ENCODE measurements around the gene ZNF41. TPM values are rescaled to one million over a fixed set of nuclear protein-coding genes. Genes with fewer than 3 reads are reported as not detected.
A peak's percentile ranks its signal among the peaks of the same experiment; 100 is the strongest.
"Not testable (repeated sequence)": the region's sequence is repeated elsewhere in the genome, so short reads cannot be mapped to it uniquely, and the experiment has no call there.

The ZNF41 gene
- total RNA-seq, 1 donor from 2014 or later = 10.4 TPM

DNA sequence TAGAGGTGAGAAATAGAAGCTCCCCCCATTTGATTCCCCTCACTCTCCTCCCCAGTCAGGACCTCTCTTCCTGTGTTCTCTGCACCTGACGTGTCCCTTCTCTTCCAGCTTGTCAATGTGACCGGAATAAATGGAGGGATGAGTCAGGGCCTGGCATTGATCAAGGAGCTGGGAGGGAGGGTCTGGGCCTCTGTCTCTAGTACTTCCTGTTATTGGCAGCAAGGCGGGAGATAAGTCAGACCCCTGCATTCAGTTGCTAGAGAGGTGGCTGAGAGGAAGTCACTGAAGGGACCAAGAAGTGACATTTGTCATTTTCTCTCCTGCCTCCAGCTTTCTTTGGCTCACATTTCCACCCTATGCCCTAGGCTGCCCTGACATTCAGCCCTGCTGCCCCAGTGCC is 35.1 kb upstream of the ZNF41 start:
- Histone ChIP-seq H3K36me3 (no peaks in the 10 kb centered on the region), H3K27ac (no peak overlapping the region), H3K4me1 (no peaks in the 10 kb centered on the region), H3K9me3 (no peaks in the 10 kb centered on the region), H3K4me3 (no peak overlapping the region), H3K27me3 (ENCODE audit: low read depth) (no peaks in the 10 kb centered on the region)
- intact Hi-C loops (cut with DNase I) = no loop called here
- ATAC-seq (no peak), DNase-seq (no peak)
- TF ChIP-seq, protein P1, sequence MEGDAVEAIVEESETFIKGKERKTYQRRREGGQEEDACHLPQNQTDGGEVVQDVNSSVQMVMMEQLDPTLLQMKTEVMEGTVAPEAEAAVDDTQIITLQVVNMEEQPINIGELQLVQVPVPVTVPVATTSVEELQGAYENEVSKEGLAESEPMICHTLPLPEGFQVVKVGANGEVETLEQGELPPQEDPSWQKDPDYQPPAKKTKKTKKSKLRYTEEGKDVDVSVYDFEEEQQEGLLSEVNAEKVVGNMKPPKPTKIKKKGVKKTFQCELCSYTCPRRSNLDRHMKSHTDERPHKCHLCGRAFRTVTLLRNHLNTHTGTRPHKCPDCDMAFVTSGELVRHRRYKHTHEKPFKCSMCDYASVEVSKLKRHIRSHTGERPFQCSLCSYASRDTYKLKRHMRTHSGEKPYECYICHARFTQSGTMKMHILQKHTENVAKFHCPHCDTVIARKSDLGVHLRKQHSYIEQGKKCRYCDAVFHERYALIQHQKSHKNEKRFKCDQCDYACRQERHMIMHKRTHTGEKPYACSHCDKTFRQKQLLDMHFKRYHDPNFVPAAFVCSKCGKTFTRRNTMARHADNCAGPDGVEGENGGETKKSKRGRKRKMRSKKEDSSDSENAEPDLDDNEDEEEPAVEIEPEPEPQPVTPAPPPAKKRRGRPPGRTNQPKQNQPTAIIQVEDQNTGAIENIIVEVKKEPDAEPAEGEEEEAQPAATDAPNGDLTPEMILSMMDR (IDR thresholded peaks at IDR 0.05) = no peak

DNA sequence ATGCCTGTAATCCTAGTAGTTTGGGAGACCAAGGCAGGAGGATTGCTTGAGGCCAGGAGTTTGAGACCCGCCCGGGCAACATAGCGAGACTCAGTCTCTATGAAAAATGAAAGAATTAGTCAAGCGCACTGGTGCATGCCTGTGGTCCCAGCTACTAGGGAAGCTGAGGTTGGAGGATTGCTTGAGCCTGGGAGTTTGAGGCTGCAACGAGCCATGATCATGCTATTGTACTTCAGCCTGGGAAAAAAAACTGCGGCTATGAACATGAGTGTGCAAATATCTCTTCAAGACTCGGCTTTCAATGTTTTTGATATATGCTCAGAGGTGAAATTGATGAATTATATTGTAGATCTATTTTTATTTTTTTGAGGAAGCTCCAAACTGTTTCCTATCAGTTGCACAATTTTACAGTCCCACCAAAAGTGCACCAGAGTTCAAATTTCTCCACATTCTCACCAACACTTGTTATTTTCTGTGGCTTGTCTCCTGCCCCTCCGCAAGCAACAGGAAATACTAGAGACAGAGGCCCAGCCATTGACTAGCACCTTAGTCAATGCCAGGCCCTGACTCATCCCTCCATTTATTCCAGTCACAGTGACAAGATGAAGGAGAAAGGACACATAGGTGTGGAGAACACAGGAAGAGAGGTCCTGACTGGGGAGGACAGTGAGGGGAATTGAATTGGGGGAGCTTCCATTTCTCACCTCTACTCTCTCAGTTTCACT is 33.1 kb upstream of the ZNF41 start:
- no peaks in the 10 kb centered on the region for H3K36me3 ChIP-seq
- intact Hi-C loops (cut with DNase I) = no loop called here
- ATAC-seq = no peak
- no peak for DNase-seq
- TF ChIP-seq, protein P1 (IDR thresholded peaks at IDR 0.05) = no peak
- H3K27me3 ChIP-seq (ENCODE audit: low read depth) = no peaks in the 10 kb centered on the region
- H3K4me3 ChIP-seq = no peak overlapping the region
- H3K27ac ChIP-seq = no peak overlapping the region
- H3K9me3 ChIP-seq = no peaks in the 10 kb centered on the region
- H3K4me1 ChIP-seq = no peaks in the 10 kb centered on the region

DNA sequence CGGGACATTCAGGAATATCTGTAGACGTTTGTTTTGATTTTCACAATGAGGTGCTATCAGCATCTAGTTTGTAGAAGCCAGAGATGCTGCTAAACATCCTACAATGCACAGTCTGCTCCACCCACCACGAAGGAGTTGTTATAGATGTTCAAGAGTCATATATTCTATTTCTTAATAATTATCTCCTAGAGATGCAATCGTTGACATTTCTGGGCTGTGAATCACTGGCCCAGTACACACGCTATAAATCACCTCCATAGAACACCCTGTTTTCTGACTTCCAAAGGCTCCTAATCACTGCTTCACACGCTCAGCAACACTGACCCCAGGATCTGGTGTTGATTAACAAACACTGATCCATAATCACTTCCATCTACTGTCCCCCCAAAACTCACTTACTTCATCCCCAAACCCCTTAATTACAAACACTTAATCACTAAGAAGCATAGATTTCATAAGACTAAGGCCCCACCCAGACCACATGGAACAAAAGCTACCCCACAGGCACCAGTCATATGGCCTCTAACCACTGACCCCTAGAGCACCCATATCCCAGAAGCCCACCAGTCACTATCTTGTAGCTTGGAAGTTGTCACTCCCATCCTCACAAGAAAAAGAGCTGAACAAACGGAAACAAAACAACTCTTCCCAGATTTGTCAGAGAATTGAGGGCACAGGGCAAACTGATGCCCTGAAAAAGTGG is 31.7 kb upstream of the ZNF41 start:
- Histone ChIP-seq H3K4me3 (no peak overlapping the region), H3K4me1 (no peaks in the 10 kb centered on the region), H3K36me3 (no peaks in the 10 kb centered on the region), H3K27me3 (ENCODE audit: low read depth) (no peaks in the 10 kb centered on the region), H3K27ac (no peak overlapping the region), H3K9me3 (no peaks in the 10 kb centered on the region)
- ATAC-seq = no peak
- TF ChIP-seq, protein P1 (IDR thresholded peaks at IDR 0.05) = no peak
- intact Hi-C loops (cut with DNase I) = no loop called here
- DNase-seq = no peak

DNA sequence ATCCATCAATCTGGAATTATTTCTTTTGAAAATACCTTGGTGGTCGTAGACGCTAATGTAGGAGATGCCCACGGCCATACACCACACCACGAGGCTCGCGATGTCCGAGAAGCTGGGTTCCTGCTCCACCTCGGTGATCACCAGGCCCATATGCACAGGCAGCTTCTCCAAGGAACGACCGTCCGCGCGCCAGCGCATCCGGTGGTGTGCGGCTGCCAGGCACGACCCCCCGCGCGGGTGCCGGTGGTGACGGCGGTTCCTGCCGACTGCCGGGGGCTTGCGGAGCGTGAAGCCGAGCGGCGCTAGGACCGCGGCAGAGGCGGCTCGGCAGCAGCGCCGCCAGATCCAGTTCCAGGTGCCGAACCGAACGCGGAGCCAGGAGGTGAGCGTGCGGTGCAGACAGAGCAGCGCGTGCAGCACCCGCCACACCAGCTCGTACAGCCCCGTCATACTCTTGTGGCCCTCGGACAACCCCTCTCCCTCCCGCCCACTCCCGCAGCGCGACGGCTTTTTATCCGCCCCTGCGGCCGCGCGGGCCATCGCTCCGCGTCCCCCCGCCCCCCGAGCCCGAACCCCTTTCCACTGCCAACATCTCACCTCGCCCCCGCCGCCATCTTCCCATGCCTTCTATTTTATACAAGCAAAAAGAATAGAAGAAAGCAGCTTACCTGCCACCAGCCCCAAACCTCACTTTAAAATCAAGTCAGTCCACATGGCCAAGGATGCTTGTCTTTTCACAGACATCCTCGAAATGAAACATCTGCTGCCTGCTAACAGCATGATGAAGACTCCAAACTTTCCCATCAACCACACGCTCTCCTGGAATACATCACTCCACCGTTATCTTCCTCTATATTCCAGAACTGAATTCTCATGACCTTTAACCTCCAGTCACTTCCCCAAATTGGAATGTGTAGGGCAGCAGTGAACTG is 30.3 kb upstream of the ZNF41 start:
- peak overlapping the region; percentile 44 for H3K4me3 ChIP-seq
- H3K36me3 ChIP-seq; intact Hi-C loops (cut with DNase I); DNase-seq; H3K4me1 ChIP-seq; H3K27ac ChIP-seq; H3K9me3 ChIP-seq; H3K27me3 ChIP-seq (ENCODE audit: low read depth): not testable (repeated sequence)
- peak; percentile 49 to 79 for ATAC-seq

DNA sequence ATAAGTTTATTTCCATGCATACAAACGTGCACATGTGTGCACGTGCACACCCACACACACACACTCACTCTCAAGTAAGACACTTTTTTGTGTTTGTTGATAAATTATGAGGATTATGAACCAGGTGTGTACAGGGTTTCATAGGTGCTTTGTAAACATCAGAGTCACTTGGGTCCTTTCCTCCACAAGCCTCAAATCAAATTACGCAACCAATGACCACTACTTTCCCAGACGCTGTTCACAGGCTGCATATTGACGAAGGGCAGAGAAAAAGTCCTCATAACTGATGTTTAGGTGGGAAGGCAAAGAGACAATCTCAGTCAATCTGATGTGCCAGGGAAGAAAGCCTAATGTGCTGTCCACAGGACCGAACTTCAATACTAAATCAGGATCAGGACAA is 29.4 kb upstream of the ZNF41 start:
- DNase-seq; H3K4me3 ChIP-seq; H3K27me3 ChIP-seq (ENCODE audit: low read depth); H3K36me3 ChIP-seq; ATAC-seq; H3K27ac ChIP-seq; H3K4me1 ChIP-seq; intact Hi-C loops (cut with DNase I); H3K9me3 ChIP-seq: not testable (repeated sequence)

DNA sequence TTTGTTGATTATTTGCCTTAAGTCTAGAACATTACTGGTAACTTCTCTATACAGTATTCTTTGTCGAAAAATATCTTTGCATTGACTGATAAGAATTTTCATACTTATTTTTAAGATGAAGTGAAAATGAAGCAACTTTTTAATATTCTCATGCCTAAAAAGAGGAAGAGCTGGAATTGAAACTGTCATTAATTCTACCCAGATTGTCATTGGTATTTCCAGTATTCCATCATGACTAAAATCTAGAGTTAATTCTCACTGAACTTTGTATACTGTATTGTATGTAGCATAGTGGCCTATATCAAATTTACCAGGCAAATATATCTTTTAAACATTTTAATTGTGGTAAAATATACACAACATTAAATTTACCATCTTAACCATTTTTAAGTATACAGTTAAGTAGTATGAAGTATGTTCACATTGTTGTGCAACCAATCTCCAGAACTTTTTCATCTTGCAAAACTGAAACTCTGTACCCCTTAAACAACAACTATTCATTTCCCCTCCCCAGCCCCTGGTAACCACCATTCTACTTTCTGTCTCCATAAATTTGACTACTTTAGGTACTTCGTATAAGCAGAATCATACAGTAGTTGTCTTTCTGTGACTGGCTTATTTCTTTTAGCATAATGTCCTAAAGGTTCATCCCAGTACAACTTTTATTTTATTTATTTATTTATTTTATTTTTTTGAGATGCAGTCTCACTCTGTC is 24.3 kb upstream of the ZNF41 start:
- DNase-seq = no peak
- H3K9me3 ChIP-seq = no peaks in the 10 kb centered on the region
- no peaks in the 10 kb centered on the region for H3K27me3 ChIP-seq (ENCODE audit: low read depth)
- no peak overlapping the region for H3K4me3 ChIP-seq
- no peak overlapping the region for H3K27ac ChIP-seq
- no peaks in the 10 kb centered on the region for H3K36me3 ChIP-seq
- H3K4me1 ChIP-seq = no peaks in the 10 kb centered on the region
- intact Hi-C loops (cut with DNase I) = no loop called here
- no peak for ATAC-seq
- TF ChIP-seq, protein P1 (IDR thresholded peaks at IDR 0.05) = no peak

All from lower lobe of right lung (tissue), 2 donors.